NCI-H226 (cell line): ENCODE measurements around the gene PPP1R14C.

Experiments
- DNase-seq: peaks from one replicate; pipeline ENCODE4 v3.0.0-alpha.2; 2015

Gene PPP1R14C

GRCh38 chr6:150196942-150197745 lies 54.3 kb downstream of the PPP1R14C start:
- no peak for DNase-seq

GRCh38 chr6:150198532-150198931 lies 55.7 kb downstream of the PPP1R14C start:
- DNase-seq = no peak

- DNase-seq = no peak
These were observed 56.4 kb downstream of the PPP1R14C start for GRCh38 chr6:150199241-150199640.

DNA sequence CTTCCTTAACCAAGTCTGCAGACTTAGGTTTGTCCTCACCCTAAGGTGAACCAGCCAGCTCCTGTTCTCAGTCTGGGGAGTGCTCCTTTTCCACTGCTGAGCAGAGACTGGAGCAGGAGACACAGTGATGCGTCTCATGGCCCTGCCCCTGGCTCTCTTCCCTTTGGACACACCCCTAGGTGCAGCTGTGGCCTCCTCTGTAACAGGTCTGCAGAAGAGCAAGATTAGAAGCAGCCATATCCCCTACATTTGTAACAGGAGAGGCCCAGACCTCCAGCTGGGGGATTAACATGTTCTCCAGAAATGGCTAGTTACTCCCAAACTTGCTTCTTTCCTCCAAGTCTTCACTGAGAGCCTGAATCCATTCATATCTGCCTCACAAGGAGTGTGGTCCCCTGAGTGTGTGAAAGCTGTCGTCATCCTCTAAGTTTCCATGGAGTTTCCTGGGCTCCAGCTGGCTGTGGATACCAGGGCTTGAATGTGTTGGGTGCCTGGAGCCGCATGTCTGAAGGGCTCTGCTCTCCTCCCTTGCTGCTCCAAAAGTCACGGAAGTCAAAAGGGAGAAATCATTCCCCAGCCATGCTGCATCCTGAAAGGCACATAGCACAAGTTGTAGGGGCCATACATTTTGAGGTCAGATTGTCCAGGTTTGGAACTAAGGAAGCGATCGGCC lies 57.7 kb downstream of the PPP1R14C start:
- DNase-seq = no peak

- no peak for DNase-seq
These were observed 58.4 kb downstream of the PPP1R14C start for GRCh38 chr6:150201285-150201684.

DNA sequence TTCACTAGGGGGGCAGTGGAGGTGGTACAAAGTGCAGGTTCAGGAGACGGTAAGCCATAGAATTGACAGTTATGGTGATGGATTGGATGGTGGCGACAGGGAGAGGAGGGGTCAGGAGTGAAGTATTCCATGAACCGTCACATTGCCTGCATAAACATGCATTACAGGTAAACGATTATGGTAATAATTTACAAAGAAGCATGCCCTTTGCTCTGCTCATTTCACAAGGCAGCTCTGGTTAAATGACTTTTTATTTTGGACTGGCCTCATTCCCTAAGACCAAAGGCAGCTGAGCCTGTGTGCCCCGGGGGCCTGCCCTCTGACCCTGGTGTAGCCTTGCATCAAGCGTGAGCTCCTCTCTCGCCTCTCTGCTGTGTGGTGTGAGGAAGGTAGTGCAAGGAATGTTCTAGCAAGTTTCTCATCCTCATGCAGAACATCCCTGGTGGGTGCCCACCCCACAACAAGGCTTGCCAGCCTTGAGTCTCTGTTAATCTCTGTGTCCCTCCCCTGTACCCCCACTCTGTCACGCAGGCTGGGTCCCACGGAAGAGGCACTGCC lies 59.0 kb downstream of the PPP1R14C start:
- DNase-seq = no peak

- no peak for DNase-seq
These were observed 59.6 kb downstream of the PPP1R14C start for GRCh38 chr6:150202404-150202803.

DNA sequence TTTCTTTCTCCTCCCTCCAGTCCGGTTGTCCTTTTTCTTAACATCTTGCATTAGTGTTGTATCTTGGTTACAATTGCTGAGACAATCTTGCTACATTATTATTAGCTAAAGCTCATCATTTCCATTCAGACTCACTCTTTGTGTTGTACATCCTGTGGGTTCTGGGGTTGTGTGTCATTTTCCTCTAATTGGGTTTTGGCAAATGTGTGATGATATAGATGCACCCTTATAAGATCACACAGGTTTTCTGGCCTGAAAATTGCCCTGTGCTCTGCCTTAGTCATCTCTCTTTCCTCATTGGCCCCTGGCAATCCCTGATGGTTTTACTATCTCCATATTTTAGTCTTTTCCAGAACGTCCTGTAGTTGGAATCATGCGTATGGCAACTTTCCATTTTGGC lies 60.1 kb downstream of the PPP1R14C start:
- no peak for DNase-seq

GRCh38 chr6:150203378-150203777 lies 60.5 kb downstream of the PPP1R14C start:
- no peak for DNase-seq

DNA sequence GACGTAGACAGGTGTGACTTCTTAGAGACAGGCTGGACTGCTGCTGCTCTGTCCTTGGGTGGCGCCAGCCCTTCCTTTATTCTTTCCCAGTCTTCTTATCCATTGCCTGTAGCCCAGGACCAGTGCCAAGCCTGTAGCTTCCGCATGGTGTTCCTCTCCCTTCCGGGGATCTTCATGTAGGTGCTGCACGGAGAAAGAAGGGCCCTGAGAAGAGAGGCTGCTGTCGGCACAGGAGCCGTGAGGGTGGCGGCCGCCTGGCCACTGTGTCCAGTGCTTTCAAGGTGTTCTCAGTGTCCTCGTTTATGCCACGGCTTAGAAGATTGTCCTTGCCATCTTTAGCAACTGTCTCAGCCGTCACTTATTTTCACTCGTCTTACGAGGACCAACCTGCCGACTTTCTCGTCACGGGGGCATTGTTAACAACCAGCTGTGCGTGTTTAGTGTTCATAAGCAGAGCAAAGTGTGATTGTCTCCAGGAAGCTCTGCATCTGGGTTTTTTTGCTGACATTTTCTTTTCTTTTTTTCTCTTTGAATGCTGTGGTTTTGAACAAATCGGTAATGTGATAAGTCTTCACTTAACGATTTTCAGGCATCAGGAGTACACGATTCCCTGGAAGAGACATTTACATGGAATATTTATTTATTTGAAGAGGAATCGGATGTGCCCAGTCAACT lies 61.2 kb downstream of the PPP1R14C start:
- DNase-seq = no peak

GRCh38 chr6:150204705-150205472 lies 62.0 kb downstream of the PPP1R14C start:
- no peak for DNase-seq

DNA sequence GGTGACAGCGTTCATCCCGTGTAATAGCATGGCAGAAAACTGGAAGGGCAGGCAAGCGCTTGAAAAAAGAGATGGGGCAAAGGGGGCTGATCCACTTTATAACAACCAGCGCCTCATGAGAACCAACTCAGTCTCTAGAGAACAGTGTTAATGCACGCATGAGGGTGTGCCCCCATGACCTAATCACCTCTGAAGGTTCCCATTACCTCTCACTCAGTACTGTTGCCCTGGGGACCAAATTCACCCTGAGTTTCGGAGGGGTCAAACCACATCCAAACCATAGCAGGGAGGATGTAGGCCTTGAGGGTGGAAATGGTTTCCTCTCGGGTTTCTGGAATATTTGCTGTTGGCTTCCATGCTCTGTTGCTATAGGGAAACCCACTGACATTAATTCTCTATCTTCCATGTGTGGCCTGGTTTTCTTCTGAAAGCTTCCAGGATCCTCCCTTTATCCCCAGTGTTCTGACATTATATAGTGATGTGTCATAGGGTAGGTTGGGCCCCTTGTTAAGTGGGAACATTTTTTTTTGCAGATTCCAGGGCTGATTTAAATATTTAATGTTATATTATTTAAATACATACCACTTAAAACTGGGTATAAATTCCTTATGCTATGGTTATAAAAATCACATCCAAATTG lies 65.2 kb downstream of the PPP1R14C start:
- peak; percentile 31 for DNase-seq

DNA sequence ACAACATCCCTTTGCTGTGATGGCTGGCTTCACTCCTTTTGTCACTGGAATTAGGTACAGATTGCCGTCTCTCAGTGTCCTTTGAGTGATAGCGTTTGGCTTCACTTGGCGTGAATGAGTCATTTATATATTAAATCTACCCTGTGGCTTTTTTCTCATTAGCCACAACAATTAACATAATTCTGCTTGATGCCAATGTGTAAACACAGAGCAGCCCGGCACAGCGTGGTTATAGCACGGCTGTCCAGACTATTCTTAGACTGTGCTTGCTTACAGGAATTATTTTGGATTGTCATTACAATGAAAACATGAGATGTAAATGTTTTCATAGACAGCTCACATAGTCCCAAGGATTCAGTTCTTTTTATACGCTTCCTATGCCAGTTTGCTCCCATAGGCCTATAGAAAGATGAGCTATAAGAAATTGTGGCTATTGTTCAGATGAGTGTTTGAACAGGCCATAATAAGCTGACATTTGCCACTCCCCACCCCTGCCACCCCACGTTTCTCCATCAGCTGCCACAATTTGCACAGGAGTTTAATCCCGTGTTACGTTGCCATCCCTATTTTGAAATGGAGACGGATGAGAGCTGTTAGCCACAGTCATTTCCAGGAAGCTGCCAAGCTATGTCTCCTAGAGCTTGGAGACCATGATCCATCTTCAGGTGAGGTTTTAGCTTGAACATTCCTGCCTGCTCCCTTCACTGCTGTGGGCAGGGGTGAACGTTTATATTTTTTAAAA lies 65.9 kb downstream of the PPP1R14C start:
- no peak for DNase-seq

DNA sequence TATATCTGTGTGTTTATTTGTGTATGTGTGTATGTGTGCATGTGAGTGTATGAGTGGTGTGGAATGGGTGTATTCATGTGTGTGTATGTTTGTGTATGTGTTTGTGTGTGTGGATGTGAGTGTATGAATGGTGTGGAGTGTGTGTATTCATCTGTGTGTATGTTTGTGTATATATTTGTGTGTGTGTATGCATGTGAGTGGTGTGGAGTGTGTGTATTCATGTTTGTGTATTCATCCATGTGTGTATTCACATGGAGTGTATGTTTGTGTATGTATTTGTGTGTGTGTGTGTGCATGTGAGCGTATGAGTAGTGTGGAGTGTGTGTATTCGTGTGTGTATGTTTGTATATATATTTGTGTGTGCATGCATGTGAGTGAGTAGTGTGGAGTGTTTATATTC lies 66.6 kb downstream of the PPP1R14C start:
- no peak for DNase-seq

DNA sequence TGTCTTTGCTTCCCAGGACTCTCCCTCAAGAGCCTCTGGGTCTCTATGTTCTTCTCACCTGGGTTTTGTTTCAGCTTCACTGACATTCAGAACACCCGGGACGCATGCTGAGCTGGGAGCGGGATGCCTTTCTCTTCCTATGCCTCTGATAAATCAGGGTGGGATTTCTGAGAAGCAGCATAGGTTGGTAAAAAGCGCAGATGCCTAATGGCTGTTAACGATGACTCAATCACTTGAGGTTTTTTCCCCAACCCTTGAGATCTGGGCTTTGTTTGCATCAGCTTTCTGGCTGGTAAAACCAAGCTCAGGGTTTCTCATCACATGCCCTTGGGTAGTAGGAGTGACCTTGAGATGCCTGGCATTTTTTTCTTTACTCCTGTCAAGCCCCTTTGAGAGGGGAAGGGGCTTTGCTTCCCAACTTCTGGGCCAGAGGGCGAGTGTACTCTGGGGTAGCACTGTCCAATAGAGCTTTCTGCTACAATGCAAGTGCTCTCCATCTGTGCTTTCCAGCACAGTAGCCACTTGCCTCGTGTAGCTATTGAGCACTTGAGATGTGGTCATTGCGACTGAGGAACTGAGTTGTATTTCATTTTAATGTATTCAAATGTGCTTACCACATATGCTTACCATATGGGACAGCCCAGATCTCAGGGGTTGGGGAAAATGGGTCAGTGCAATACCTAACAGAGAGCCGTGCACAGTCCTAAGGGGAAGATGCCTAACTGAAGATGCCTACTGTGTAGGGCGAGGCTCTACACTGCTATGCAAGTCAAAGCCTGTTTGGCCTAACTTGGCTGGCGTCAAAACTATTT lies 69.1 kb downstream of the PPP1R14C start:
- DNase-seq = no peak

DNA sequence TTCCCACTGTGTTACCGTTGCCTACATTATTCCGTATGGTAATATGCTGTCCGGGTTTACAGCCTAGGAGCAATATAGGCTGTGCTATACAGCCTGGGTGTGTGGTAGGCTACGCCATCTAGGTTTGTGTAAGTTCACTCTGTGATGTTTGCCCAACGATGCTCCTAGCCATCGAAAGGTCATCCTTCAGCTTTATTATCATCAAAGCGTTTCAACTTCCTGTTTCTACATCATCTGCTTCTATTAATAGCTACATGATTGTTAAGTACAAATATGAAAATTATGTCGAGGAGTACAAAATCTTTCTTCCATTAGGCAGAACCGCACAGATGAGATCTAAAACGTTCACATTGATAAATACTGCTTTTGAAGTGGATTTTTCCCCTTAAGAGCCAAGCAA lies 69.9 kb downstream of the PPP1R14C start:
- no peak for DNase-seq

DNA sequence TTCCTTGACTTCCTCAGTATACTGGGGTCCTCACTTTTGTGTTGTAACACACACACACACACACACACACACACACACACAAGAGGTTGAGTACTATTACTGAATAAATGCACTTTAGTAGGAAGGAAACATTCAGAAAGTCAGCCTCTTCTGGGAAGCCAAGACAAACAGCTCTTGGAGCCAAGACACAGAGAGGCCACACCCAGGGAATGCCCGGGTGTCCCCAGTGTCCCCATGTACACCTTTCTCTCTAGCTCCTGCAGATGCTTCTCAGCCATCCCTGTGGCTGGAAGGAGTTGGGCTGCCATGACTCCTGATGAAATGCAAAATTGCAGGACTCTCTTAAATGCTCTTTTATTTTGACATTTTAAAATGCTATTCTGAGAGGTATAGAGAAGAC lies 70.5 kb downstream of the PPP1R14C start:
- no peak for DNase-seq

DNA sequence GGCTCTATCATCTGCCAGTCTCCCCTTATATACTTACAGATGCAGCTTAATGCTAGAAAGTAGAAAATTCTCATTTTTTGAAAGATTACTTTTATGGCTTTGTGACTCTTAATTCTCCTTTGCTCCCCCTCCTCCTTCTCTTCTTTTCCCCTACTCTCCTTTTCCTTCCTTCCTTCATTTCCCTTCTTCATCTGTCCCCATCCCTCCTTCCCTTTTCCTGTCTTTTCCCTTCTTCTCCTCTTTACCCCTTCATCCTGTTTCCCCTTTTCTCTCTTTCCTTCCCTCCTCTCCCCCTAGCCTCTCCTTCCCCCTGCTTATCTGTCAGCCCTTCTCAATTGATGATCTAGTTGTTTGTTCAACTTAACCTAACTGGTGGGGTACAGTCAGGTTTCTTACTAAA lies 71.5 kb downstream of the PPP1R14C start:
- no peak for DNase-seq

- DNase-seq = no peak
These were observed 78.0 kb downstream of the PPP1R14C start for GRCh38 chr6:150220634-150221551.

GRCh38 chr6:150224820-150225219 lies 82.0 kb downstream of the PPP1R14C start:
- DNase-seq = no peak
